Measurements from ENCODE around the gene RAB29. TPM values are rescaled to one million over a fixed set of nuclear protein-coding genes. Genes with fewer than 3 reads are reported as not detected.
A peak's percentile ranks its signal among the peaks of the same experiment; 100 is the strongest.

The RAB29 gene
- total RNA-seq, 4 donors from 2014 or later = 8.4 to 13.8 (median 10.7) TPM

GRCh38 chr1:205811660-205812059, 36.4 kb upstream of the RAB29 start:
- Histone ChIP-seq H3K9me3 (no peaks in the 10 kb centered on the region), H3K27me3 (no peaks in the 10 kb centered on the region), H3K4me1 (peaks cover 61 to 75% of the 10 kb centered on the region in 2 donors), H3K4me3 (peak overlapping the region; percentile 80 to 92 (median 88)), H3K36me3 (no peaks in the 10 kb centered on the region), H3K27ac (peak overlapping the region; percentile 92 to 98 (median 97))
- DNase-seq = peak; percentile 50 to 85
- peak in 1 of 2 donors; percentile 62 for ATAC-seq
- TF ChIP-seq CTCF (IDR thresholded peaks at IDR 0.05 in 4 of 5, conservative IDR thresholded peaks at IDR 0.05 in 1 of 5) = no peak
- peak; percentile 36 to 55 for TF ChIP-seq POLR2A (IDR thresholded peaks at IDR 0.05)
- in situ Hi-C loops (cut with MboI; ENCODE audit: low sequenced_read_pairs in 4 of 4) = no loop called here
- intact Hi-C loops (cut with DNase I; ENCODE audit: low total_unique reads) = loop anchor here (2.0 to 5.0 kb wide), 3 partner anchors 29 to 166 kb away; no protein-coding TSS in a partner anchor

DNA sequence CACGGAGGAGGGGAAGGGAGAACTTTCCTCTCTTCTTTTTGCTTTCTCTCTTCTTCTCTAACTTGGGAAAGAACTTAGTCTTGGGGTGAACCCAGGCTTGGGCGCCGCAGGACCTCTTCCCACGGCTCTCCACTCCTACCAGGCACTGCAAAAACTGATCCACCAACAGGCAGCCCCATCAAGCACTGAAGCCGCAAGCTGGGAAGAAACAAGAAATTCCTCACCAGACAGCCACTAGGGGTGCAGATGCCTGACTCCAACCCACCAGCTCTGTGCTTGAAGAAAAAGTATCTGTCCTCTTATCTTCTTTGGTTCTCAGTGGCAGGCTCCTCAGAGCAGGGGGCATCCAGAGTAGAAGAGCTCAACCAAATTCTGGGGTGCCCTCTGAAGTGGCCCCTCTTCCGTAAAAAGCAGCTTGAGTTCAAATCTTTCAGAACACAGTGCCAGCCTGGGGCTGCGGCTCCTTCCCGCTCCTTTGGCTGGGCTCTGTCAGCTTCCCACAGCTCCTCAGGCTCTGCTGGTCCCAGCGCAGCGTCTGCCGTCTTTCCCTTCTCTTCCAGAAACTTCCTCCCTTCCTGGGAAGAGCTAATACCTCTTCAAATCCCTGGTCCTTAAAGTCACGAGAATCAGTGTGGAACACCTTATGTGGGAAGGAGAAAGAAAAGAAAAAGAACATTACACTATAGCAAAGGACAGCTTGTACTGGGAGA, 35.3 kb upstream of the RAB29 start:
- ATAC-seq (no peak), DNase-seq (no peak)
- Histone ChIP-seq H3K9me3 (no peaks in the 10 kb centered on the region), H3K4me3 (peak overlapping the region; percentile 21 to 88 (median 30)), H3K4me1 (peaks cover 72 to 76% of the 10 kb centered on the region in 2 donors), H3K36me3 (no peaks in the 10 kb centered on the region), H3K27ac (peak overlapping the region; percentile 92 to 98 (median 97)), H3K27me3 (no peaks in the 10 kb centered on the region)
- intact Hi-C loops (cut with DNase I; ENCODE audit: low total_unique reads) (loop anchor here (5.0 kb wide), 2 partner anchors 107 to 167 kb away; no protein-coding TSS in a partner anchor), in situ Hi-C loops (cut with MboI; ENCODE audit: low sequenced_read_pairs in 4 of 4) (no loop called here)
- no peak for TF ChIP-seq POLR2A (IDR thresholded peaks at IDR 0.05)
- peak in 1 of 5 experiments; percentile 24 for TF ChIP-seq CTCF (IDR thresholded peaks at IDR 0.05 in 4 of 5, conservative IDR thresholded peaks at IDR 0.05 in 1 of 5)

GRCh38 chr1:205809942-205810345, 34.7 kb upstream of the RAB29 start:
- H3K27me3 ChIP-seq = no peaks in the 10 kb centered on the region
- ATAC-seq (no peak), DNase-seq (no peak)
- H3K27ac ChIP-seq = peak overlapping the region; percentile 92 to 98 (median 97)
- H3K36me3 ChIP-seq = no peaks in the 10 kb centered on the region
- no peaks in the 10 kb centered on the region for H3K9me3 ChIP-seq
- TF ChIP-seq CTCF (IDR thresholded peaks at IDR 0.05 in 4 of 5, conservative IDR thresholded peaks at IDR 0.05 in 1 of 5) (no peak), POLR2A (IDR thresholded peaks at IDR 0.05) (no peak)
- H3K4me3 ChIP-seq = peak overlapping the region; percentile 21 to 50 (median 30)
- intact Hi-C loops (cut with DNase I; ENCODE audit: low total_unique reads) (loop anchor here (5.0 kb wide), 2 partner anchors 107 to 167 kb away; no protein-coding TSS in a partner anchor), in situ Hi-C loops (cut with MboI; ENCODE audit: low sequenced_read_pairs in 4 of 4) (no loop called here)
- peaks cover 74 to 77% of the 10 kb centered on the region in 2 donors for H3K4me1 ChIP-seq

- DNase-seq = no peak
- peak overlapping the region; percentile 92 to 98 (median 97) for H3K27ac ChIP-seq
- in situ Hi-C loops (cut with MboI; ENCODE audit: low sequenced_read_pairs in 4 of 4) = no loop called here
- ATAC-seq = no peak
- peaks cover 75 to 82% of the 10 kb centered on the region in 2 donors for H3K4me1 ChIP-seq
- intact Hi-C loops (cut with DNase I; ENCODE audit: low total_unique reads) = no loop called here
- H3K4me3 ChIP-seq = peak overlapping the region; percentile 21 to 50 (median 30)
- H3K27me3 ChIP-seq = no peaks in the 10 kb centered on the region
- TF ChIP-seq CTCF (IDR thresholded peaks at IDR 0.05 in 4 of 5, conservative IDR thresholded peaks at IDR 0.05 in 1 of 5) = no peak
- no peaks in the 10 kb centered on the region for H3K36me3 ChIP-seq
- H3K9me3 ChIP-seq = no peaks in the 10 kb centered on the region
Measured at GRCh38 chr1:205809469-205809868, 34.2 kb upstream of the RAB29 start.

Measured in gastrocnemius medialis (tissue), 4 donors.